HG02938 (cell line): Measurements from ENCODE around the gene HAAO.
"Not testable (repeated sequence)": the region's sequence is repeated elsewhere in the genome, so short reads cannot be mapped to it uniquely, and the experiment has no call there.

Experiments
- ATAC-seq: cut with Tn5 transposase; IDR thresholded peaks from one replicate; pipeline ENCODE4 v1.9.1; 2021; ENCODE audit warnings: mild to moderate bottlenecking, moderate library complexity; ENCODE audit not compliant: unreplicated experiment

HAAO gene

GRCh38 chr2:42752816-42753813, 39.3 kb downstream of the HAAO start:
- ATAC-seq = no peak

GRCh38 chr2:42752314-42752713, 40.1 kb downstream of the HAAO start:
- peak; percentile 69 for ATAC-seq

- ATAC-seq = no peak
These were observed 43.5 kb downstream of the HAAO start for GRCh38 chr2:42748840-42749239.

GRCh38 chr2:42747422-42747821, 45.0 kb downstream of the HAAO start:
- no peak for ATAC-seq

GRCh38 chr2:42744545-42745082, 47.8 kb downstream of the HAAO start:
- no peak for ATAC-seq

GRCh38 chr2:42743659-42743990, 48.8 kb downstream of the HAAO start:
- no peak for ATAC-seq

GRCh38 chr2:42742740-42743658, 49.4 kb downstream of the HAAO start:
- ATAC-seq = no peak

GRCh38 chr2:42741140-42741539, 51.2 kb downstream of the HAAO start:
- ATAC-seq = no peak

- no peak for ATAC-seq
These were observed 55.6 kb downstream of the HAAO start for GRCh38 chr2:42736598-42737322.

- ATAC-seq = no peak
These were observed 58.5 kb downstream of the HAAO start for GRCh38 chr2:42733852-42734251.

- not testable (repeated sequence) for ATAC-seq
These were observed 61.1 kb downstream of the HAAO start for GRCh38 chr2:42731316-42731715.

- ATAC-seq = no peak
These were observed 65.7 kb downstream of the HAAO start for GRCh38 chr2:42726680-42727079.

GRCh38 chr2:42725657-42726056, 66.7 kb downstream of the HAAO start:
- ATAC-seq = no peak

- ATAC-seq = no peak
These were observed 67.5 kb downstream of the HAAO start for GRCh38 chr2:42724886-42725285.

GRCh38 chr2:42723465-42723864, 68.9 kb downstream of the HAAO start:
- no peak for ATAC-seq

- ATAC-seq = peak; percentile 99
These were observed 69.8 kb downstream of the HAAO start for GRCh38 chr2:42722320-42723190.

- ATAC-seq = no peak
These were observed 70.5 kb downstream of the HAAO start for GRCh38 chr2:42721898-42722297.
